Endodermal cell (in vitro differentiated cells): ENCODE results near the gene RFESD. TPM values are rescaled to one million over a fixed set of nuclear protein-coding genes. Genes with fewer than 3 reads are reported as not detected.

Experiments
- DNase-seq: peaks from one replicate; pipeline ENCODE4 v3.0.0-alpha.2; 2017
- H3K27ac ChIP-seq: 2 replicates; pipeline ENCODE4 v1.5.1; 2013; ENCODE audit warnings: mild to moderate bottlenecking, low read depth, low read length, moderate library complexity
- H3K27me3 ChIP-seq: 2 replicates; pipeline ENCODE4 v1.6.1; 2013; ENCODE audit warnings: mild to moderate bottlenecking, low read length, moderate library complexity; ENCODE audit not compliant: insufficient read depth, control insufficient read depth, poor library complexity, severe bottlenecking
- H3K36me3 ChIP-seq: 2 replicates; pipeline ENCODE4 v1.7.0; 2013; ENCODE audit warnings: mild to moderate bottlenecking, low read length, moderate library complexity; ENCODE audit not compliant: control insufficient read depth, insufficient read depth
- H3K4me1 ChIP-seq: one replicate; pipeline ENCODE4 v1.7.0; 2013; ENCODE audit warnings: low read length; ENCODE audit not compliant: control insufficient read depth, insufficient read depth
- H3K4me3 ChIP-seq: 2 replicates; pipeline ENCODE4 v1.5.1; 2013; ENCODE audit warnings: mild to moderate bottlenecking, low read length, moderate library complexity
- H3K9ac ChIP-seq: 2 replicates; pipeline ENCODE4 v1.6.1; 2013; ENCODE audit warnings: mild to moderate bottlenecking, low read length, moderate library complexity; ENCODE audit not compliant: poor library complexity, severe bottlenecking; ENCODE audit errors: extremely low read depth
- H3K9me3 ChIP-seq: 2 replicates; pipeline ENCODE4 v1.6.1; 2013; ENCODE audit warnings: mild to moderate bottlenecking, low read length, moderate library complexity; ENCODE audit not compliant: control insufficient read depth
- H3K27ac Mint-ChIP-seq: 2 replicates; pipeline ENCODE4 v1.8.0; 2020; ENCODE audit warnings: mixed read lengths
- H3K27me3 Mint-ChIP-seq: 2 replicates; pipeline ENCODE4 v1.8.0; 2021; ENCODE audit warnings: mild to moderate bottlenecking, mixed read lengths; ENCODE audit not compliant: insufficient read depth
- H3K36me3 Mint-ChIP-seq: 2 replicates; pipeline ENCODE4 v1.8.0; 2020; ENCODE audit warnings: low read depth, mixed read lengths
- H3K4me1 Mint-ChIP-seq: 2 replicates; pipeline ENCODE4 v1.8.0; 2020; ENCODE audit warnings: mixed read lengths
- H3K4me3 Mint-ChIP-seq: 2 replicates; pipeline ENCODE4 v1.8.0; 2020; ENCODE audit warnings: mild to moderate bottlenecking, moderate library complexity, mixed read lengths
- H3K9me3 Mint-ChIP-seq: 2 replicates; pipeline ENCODE4 v1.8.0; 2020; ENCODE audit warnings: mild to moderate bottlenecking, mixed read lengths
- CTCF ChIP-seq: fragments of 200-600 bp; sonication (generic); conservative IDR thresholded peaks from 2 replicates; pipeline ENCODE4 v1.5.0; 2021; ENCODE audit warnings: antibody characterized with exemption, mild to moderate bottlenecking
- WGBS, 2 experiments: methylation state at CpG; one replicate each; pipeline versions ENCODE4 v1.1.5 to v1.1.7; 2013; ENCODE audit warnings: missing lambda C conversion rate in 2 of 2, mixed read lengths in 1 of 2; ENCODE audit not compliant: insufficient coverage in 1 of 2, insufficient read length in 1 of 2; 5-methylcytosine and 5-hydroxymethylcytosine counted together
- total RNA-seq, 2 donors: library from RNA; stranded (reverse); fragmentation: NEBNext Ultra II Directional in 1 of 2; extraction: Animal tissue kit (Norgen Biotek cat#: 25700) in 1 of 2; gene quantifications; 2 replicates in 1 of 2; 3 replicates in 1 of 2; pipeline ENCODE4 v1.2.1, GENCODE V29; 2021

RFESD gene
- total RNA-seq, 2 donors from 2014 or later: 7.1 to 13.7 TPM

GRCh38 chr5:95610546-95610945 is 36.0 kb upstream of the RFESD start:
- H3K27me3 Mint-ChIP-seq: peaks cover 5% of the 10 kb centered on the region
- Histone ChIP-seq H3K4me3 (no peak overlapping the region), H3K27me3 (no peaks in the 10 kb centered on the region), H3K9ac (no peak overlapping the region), H3K36me3 (no peaks in the 10 kb centered on the region), H3K4me1 (no peaks in the 10 kb centered on the region), H3K9me3 (peaks cover 25% of the 10 kb centered on the region), H3K27ac (no peak overlapping the region)
- no peak overlapping the region for H3K27ac Mint-ChIP-seq
- H3K4me3 Mint-ChIP-seq: no peak overlapping the region
- 79 to 97% methylated on average over 3 to 7 of the region's 7 CpGs for WGBS, 2 experiments
- TF ChIP-seq CTCF: no peak
- DNase-seq: no peak
- peaks cover 26% of the 10 kb centered on the region for H3K9me3 Mint-ChIP-seq
- H3K4me1 Mint-ChIP-seq: peaks cover 7% of the 10 kb centered on the region
- H3K36me3 Mint-ChIP-seq: peaks cover 5% of the 10 kb centered on the region

GRCh38 chr5:95611396-95611795 is 35.2 kb upstream of the RFESD start:
- Histone ChIP-seq H3K4me3 (no peak overlapping the region), H3K9me3 (peaks cover 25% of the 10 kb centered on the region), H3K36me3 (no peaks in the 10 kb centered on the region), H3K27ac (no peak overlapping the region), H3K9ac (no peak overlapping the region), H3K27me3 (no peaks in the 10 kb centered on the region), H3K4me1 (no peaks in the 10 kb centered on the region)
- Mint-ChIP-seq H3K36me3 (peaks cover 5% of the 10 kb centered on the region), H3K27ac (no peak overlapping the region), H3K9me3 (peaks cover 26% of the 10 kb centered on the region), H3K4me1 (peaks cover 7% of the 10 kb centered on the region), H3K27me3 (peaks cover 5% of the 10 kb centered on the region), H3K4me3 (no peak overlapping the region)
- no peak for TF ChIP-seq CTCF
- 94 to 100% methylated on average over 1 of the region's 3 CpGs for WGBS, 2 experiments
- DNase-seq: no peak

- Histone ChIP-seq H3K4me1 (no peaks in the 10 kb centered on the region), H3K9me3 (peaks cover 25% of the 10 kb centered on the region), H3K27ac (no peak overlapping the region), H3K27me3 (peaks cover 8% of the 10 kb centered on the region), H3K4me3 (no peak overlapping the region), H3K36me3 (no peaks in the 10 kb centered on the region), H3K9ac (no peak overlapping the region)
- no peak overlapping the region for H3K27ac Mint-ChIP-seq
- no peak overlapping the region for H3K4me3 Mint-ChIP-seq
- peaks cover 18% of the 10 kb centered on the region for H3K27me3 Mint-ChIP-seq
- DNase-seq: no peak
- H3K4me1 Mint-ChIP-seq: peaks cover 7% of the 10 kb centered on the region
- peaks cover 5% of the 10 kb centered on the region for H3K36me3 Mint-ChIP-seq
- H3K9me3 Mint-ChIP-seq: peaks cover 26% of the 10 kb centered on the region
- 97 to 100% methylated on average over 1 of the region's 1 CpG for WGBS, 2 experiments
- no peak for TF ChIP-seq CTCF
Observed at GRCh38 chr5:95613514-95613913, 33.1 kb upstream of the RFESD start.
